ENCODE results near the gene BABAM2.
"Not testable (repeated sequence)": the region's sequence is repeated elsewhere in the genome, so short reads cannot be mapped to it uniquely, and the experiment has no call there.

The BABAM2 gene

DNA sequence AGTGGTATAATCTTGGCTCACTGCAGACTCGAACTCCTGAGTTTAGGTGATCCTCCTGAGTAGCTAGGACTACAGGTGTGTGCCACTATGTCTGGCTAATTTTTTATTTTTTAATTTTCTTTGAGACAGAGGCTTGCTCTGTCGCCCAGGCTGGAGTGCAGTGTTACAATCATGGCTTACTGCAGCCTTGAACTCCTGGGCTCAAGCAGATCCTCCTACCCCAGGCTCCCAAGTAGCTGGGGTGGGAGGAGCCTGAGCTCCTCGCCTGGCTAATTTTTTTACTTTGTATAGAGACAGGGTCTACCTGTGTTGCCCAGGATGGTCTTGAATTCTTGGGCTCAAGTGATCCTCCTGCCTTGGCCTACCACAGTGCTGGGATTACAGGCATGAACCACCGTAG lies 62.5 kb downstream of the BABAM2 start:
- no peak for DNase-seq

DNA sequence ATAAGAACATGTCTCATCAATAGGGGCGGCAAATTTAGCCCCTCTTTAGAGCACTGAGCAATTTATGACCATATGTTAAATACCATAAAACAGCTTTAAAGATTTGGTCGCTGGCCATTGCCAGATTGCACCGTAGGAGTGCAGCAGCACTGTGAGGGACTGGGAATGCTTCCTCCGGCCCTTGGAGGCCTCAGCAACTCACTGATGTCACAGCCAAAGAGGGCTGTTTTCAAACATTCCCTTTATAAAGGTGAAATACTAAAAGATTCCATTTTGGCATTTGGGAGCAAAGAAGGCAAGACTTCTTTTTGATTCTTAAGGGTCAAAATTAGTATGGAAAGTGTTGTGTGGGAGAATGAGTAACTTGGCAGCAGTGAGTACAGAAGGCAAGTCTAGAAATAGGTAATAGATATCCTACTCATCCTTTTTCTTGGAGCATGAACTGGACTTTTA lies 63.7 kb downstream of the BABAM2 start:
- no peak for DNase-seq

DNA sequence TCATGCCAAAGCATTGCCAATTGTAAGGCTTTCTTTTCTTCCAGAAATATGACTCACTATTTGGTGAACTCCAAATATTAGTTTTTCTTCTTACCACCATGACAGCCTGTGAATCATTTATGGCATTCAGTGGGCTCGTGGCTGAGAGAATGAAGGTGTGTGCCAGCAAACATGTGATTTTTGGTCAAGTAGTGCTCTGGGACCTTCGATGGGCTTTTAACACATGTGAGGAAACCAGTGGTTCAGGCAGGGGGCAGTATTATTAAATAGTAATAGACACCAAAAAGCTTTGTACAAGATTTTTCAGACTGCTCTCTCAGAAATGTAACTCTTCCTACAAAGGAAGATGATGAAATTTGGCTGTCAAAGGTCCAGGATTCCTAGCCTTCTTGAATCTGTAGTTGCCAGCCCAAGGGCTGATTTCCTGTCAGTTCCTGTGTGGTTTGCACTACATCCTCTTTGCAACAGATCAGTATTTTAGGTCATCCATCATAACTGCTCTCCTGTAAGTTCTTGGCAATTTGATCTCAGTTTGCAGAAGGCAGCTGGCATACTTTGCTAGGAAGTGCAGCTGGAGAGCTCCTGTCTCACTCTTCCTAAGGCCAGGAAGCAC lies 64.3 kb downstream of the BABAM2 start:
- DNase-seq: no peak

DNA sequence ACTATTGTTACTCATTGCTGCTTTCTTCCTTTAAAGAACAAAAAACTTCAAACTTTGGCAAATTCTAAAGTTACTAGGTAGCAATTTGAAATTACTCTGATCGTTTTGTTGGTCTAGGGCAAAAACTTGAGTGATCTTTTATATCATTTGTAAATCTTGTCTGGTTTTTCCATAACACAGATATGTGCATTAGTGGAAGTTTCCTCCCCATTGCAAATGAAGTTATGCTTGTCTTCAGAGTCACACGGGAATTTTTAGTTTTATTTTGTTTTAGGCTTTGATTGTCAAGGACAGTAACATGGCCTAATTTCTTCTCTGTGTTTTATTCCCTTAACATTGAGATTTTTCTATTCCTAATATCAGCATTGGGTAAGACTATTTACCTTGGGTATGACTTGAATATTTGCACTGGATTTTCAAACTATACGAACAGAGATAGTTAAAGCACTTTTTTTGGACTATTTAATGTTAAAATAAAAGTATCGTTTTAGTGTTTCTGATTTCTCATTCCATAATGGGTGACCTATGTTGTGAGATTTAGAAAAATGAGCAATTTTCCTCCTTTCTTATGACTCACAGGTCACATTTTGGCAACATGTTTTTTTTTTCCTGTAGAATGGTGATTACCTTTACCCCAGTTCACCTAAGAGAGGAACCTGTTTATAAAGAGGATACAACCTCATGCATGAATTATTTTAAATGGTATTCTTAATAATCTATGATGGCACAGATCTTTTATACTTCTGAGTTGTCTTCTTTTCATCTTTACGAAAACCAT lies 65.0 kb downstream of the BABAM2 start:
- DNase-seq: no peak

DNA sequence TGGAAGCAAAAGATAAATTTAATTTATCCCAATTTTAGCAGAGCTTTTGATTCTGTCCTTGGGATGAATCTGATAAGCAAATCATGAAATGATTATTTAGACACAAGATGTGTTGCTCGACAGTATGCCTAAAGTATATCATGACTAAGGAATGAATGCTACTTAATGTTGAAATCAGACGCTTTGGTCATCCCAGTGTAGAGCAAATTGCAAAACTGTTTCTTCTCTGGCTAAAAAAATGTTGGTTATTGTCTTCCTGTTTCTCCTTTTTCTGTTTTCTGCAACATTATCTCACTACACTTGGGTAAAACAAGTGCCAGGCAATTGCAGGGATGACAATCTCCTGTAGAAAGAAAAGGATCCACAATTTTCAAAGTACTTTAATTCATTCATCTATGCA lies 66.4 kb downstream of the BABAM2 start:
- DNase-seq: no peak

DNA sequence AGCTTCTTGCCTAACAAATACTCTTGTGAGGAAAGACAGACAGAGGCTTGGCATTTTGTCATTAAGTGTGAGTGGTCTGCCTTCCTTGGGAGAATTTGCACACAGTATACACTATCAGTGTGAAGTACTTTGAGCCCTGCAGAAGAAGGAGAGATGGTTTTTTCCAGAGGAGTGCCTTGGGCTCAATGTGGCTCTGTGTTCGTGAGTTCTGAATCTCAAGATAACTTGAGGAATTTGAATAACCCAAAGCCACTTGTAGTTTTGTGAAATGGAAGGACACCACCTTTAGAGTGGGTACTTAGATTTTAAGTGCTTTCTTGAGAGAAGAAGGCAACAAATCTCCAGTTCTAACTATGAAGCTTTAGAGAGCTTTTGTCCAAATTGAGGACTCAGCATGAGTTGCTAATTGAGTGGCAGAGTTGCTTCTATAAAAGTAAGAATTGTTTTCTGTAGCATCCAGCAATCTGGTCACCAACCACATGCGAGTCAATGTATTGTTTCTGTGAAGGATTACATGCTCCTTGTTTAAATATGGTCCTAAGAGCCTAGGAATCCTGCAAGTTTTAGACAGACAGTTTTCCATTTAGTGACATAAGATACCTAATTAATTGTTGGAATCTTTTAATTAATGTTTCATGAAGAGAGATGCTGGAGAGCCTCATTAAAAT lies 68.3 kb downstream of the BABAM2 start:
- DNase-seq: no peak

DNA sequence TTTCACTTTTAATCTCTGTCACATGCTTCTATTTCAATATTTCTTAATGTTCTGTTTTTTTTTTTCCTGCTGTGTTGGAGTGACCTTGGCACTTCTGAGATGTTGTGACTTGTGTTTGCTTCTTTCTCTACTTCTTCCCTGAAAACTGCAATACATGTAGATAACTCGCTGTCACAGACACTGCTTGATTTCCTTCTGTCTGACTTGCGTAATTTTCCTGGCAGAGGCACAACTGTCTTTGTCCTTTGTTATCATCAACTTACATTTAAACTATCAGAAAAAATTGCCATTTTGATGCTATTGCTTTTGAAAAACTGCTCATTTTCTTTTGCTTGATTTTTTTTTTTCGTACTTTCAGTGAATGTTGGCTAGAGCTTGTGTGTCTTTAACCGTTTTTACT lies 69.0 kb downstream of the BABAM2 start:
- no peak for DNase-seq

DNA sequence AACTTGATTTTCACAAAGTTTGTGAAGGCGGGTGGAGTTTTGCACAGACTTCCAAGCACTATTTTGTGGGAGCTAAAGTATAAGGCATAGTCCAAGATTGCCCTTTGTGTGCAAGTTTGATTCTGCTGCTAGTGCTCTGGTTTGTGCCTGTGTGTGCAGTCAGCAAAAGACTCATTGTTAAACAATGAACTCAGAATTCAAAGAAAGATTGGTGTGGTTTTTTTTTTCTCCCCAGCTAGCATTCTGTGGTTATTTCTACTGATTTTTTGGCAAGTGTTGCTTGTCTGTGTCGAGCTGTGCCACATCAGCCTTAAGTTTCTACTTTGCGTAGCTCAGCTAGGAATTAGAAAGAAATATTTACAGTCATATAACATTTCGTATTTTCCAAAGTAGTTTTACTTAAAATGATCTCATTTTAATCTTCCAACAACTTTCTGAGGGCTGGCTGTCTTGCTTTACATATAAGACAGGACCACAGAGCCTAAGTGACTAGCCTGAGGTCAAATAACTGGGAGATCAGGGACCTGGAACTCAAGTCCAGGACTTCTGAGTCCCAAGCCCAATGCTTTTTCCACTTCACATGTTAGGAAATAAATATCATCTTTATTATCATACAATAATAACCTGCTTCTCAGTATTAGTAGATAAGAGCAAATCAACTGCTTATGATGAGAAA lies 69.8 kb downstream of the BABAM2 start:
- DNase-seq: no peak

DNA sequence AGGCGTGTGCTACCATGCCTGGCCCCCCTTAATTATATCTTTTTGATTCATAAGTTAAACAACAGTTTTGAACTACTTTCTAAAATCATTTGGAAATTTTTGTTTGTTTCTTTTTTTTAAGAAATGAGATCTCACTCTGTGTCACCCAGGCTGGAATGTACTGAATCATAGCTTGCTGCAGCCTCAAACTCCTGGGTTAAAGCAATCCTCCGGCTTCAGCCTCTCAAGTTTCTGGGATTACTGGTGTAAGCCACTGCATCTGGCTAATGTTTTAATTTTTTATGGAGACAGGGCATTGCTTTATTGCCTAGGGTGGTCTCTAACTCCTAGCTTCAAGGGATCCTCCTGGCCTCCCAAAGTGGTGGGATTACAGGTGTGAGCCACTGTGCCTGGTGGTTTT lies 71.5 kb downstream of the BABAM2 start:
- no peak for DNase-seq

DNA sequence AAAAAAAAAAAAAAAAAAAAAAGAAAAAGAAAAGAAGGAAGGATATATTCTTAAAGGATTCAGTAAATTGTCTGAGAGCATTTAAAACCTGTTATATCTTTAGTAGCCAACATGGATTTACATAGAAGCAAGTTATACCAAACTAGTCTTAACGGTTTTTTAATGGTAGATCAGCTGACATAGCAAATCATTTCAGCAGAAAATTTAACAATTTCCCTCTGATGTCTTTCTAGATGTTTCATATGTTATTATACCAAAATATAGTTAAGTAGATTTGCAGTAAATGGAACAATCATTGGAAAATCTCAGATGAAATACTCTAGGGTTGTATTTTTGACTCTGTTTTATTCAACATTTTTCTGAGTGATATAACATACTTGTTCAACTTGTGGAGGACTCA lies 72.9 kb downstream of the BABAM2 start:
- DNase-seq: no peak

DNA sequence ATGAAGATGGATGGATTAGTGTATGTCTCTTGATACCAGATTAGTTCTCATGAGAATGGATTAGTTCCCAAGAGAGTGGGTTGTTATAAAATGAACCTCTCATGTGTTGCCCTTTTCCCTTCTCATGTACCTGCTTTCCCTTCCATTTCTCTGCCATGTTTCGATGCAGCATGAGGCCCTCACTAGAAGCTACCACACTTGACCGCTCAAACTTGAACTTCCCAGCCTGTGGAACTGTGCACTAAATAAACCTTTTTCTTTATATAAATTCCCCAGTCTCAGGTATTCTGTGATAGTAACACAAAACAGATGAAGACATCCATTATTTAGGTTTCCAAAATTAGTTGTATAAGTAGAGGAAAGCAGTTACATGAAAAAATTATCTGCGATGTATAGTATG lies 73.5 kb downstream of the BABAM2 start:
- DNase-seq: no peak

DNA sequence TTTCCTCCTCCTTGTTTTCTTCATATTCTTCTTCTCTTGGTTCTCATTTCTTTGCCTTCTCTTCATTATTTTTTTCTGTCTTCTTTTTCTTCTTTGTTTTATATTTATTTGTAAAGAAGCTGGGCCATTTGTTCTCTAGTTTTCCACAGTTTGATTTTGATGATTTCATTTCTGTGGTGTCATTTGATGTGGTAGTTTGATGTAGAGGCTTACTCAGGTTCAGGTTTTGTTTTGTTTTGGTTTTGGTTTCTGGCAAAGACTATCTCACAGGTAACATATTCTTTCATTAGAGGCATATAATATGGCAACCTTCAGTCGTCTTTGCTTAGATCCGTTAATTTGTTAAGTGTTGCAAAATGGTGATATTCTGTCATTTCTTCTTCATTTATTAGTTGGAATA lies 75.3 kb downstream of the BABAM2 start:
- DNase-seq: no peak

DNA sequence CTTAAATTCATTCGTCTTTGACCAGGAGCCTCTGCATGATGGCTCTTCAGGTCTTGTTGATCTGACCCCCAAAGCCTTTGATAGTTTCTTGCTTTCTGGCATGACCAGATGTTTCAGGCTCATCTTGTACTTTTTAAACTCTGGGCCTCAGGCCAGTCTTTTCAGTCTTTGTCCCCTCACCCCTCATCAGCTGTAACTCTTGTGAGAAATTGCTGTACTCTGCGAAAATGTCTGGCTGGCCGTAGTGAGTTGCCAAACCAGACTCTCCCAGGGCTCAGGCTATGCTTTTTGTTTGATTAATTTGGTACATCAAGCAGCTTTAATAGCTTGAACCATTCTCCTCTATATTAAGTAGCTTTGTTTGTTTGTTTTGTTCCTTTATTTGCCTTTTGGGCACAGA lies 75.9 kb downstream of the BABAM2 start:
- DNase-seq: no peak

DNA sequence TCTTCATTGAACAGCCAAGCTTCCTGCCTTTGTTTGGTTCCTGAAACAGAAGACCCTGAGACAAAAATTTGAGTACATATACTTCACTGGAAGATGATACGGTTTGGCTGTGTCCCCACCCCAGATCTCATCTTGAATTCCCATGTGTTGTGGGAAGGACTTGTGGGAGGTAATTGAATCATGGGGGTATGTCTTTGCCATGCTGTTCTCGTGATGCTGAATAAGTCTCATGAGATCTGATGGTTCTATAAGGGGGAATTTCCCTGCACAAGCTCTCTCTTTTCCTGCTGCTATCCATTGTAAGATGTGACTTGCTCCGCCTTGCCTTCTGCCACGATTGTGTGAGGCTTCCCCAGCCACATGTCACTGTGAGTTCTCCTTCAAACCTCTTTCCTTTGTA lies 76.5 kb downstream of the BABAM2 start:
- no peak for DNase-seq

DNA sequence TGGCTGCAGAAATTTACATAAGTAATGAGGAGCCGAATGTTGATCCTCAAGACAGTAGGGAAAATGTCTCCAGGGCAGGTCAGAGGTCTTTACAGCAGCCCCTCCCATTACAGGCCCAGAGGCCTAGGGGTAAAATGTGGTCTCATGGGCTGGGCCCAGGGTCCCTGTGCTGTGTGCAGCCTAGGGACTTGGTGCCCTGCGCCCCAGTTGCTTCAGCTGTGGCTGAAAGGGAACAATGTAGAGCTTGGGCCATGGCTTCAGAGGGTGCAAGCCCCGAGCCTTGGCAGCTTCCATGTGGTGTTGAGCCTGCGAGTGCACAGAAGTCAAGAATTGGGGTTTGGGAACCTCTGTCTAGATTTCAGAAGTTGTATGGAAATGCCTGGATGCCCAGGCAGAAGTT lies 77.5 kb downstream of the BABAM2 start:
- DNase-seq: not testable (repeated sequence)

DNA sequence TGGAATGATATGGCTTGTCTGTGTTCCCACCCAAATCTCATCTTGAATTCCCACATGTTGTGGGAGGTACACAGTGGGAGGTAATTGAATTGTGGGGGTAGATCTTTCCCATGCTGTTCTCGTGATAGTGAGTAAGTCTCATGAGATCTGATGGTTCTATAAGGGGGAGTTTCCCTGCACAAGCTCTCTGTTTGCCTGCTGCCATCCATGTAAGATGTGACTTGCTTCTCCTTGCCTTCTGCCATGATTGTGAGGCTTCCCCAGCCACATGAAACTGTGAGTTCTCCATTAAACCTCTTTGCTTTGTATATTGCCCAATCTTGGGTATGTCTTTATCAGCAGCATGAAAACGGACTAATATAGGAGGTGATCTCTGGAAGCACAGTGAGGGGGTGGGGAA lies 78.4 kb downstream of the BABAM2 start:
- not testable (repeated sequence) for DNase-seq

DNA sequence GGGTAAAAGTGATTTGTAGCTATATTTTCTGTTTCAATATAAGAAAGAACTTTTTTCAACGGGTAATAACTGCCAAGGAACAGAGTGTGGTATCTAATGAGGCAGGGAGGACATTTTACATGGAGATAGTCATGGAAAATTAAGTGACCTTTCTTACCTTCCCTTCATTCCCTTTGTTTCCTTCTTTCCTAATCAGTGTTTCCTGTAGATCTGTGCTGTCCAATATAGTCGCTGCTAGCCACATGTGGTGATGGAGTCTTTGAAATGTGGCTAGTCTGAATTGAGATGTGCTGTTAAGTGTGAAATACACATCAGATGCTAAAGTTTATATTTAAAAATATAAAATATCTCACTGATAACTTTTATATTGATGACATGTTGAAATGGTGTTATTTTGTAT lies 81.8 kb downstream of the BABAM2 start:
- no peak for DNase-seq

DNA sequence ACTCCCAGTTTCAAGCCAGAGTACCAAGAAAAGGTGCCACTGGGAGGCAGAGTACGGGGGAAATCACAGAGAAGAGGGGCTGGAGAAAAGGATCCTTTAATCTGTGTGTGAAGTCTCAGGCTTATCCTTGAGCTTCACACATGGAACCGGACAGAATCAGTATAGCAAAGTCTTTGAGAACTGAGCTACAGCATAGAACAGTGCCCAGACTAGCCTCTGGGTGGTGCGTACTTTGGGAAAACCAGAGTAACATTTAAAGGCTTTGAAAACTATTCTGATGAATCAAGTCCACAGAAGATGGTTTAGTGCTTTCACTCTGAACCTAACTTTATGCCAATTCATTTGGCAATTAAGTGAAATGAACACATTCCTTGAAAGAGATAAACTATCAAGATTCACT lies 83.1 kb downstream of the BABAM2 start:
- no peak for DNase-seq

DNA sequence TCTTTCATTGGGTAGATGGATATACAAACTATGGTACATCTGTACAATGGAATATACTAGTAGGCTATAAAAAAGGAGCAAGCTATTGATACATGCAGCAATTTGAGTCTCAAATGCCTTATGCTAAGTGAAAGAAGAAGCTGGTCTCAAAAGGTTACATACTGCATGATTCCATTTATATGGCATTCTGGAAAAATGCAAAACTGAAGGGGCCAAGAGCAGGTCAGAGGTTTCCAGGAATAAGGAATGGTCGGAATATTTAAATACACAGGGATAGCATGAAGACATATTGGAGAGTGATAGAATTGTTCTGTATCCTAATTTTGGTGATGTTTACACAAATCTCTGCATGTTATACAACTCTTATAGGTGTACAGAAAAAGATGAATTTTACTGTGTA lies 85.8 kb downstream of the BABAM2 start:
- DNase-seq: no peak

DNA sequence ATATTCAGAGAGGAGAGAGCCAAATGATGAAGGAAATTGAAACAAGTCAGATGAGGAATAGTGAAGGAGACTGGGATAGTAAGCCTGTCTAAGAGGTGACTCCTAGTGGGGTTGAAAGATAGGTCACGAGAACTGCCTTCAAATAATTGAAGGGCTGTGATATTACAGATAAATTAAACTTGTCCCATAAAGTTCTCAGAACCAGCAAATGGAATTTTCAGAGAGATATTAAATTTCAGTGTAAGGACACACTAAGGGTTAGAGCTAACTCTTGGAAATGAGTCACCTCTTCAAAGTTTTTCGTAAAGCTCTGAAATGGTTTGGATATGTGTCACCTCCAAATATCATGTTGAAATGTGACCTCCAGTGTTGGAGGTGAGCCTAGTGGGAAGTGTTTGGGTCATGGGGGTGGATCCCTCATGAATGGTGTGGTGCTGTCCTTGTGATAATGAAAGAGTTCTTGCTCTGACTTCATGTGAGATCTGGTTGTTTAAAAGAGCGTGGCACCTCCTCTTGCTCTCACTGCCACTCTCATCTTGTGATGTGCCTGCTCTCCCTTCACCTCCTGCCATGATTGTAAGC lies 87.3 kb downstream of the BABAM2 start:
- no peak for DNase-seq

DNA sequence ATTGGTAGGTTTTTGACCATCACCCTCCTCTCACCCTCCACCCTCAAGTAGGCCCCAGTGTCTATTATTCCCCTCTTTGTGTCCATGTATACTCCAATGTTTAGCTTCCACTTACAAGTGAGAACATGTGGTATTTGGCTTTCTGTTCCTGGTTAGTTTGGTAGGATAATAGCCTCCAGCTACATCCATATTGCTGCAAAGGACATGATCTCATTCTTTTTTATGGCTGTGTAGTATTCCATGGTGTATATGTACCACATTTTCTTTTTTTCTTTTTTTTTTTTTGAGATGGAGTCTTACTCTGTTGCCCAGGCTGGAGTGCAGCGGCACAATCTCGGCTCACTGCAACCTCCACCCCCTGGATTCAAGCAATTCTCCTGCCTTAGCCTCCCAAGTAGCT lies 88.2 kb downstream of the BABAM2 start:
- not testable (repeated sequence) for DNase-seq

DNA sequence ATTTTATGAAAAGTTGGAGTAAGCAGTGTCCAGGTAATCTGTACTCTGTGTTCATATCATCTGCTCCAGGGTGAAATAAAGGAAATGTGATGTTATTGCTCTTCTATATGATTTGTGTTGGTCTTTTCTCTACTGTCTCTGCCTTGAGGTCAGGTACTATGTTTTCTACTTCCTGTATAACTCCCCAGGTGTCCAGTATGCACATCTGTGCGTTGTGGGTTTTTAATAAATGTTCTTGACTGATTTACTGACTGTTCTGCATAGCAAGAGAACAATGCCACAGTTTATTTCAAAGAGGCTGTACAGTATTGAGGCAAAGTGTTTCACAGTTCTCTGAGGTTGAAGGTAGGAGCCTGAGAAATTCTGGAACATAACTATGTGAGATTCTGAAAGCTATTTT lies 89.7 kb downstream of the BABAM2 start:
- DNase-seq: no peak

DNA sequence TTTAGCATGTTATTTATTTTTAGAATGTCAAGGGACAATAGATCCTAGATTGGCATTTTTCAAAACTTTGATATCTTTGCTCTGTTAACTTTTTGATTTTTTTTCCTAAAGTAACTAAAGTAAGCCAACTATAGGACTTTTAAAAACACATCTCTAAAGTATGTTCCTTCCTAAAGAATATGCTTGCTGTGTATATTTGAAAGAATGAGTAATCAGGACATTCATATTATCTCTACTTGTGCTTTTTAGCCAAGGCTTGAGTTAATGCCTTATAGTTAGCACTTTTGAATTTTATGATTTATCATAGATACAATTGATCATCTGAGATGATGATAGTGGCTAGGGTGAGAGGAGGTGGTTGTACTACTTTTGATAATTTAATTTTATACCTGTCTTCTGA lies 93.6 kb downstream of the BABAM2 start:
- no peak for DNase-seq
